PC-9 (cell line): ENCODE measurements around the gene IGFBP2. TPM values are rescaled to one million over a fixed set of nuclear protein-coding genes. Genes with fewer than 3 reads are reported as not detected.
A peak's percentile ranks its signal among the peaks of the same experiment; 100 is the strongest.

Experiments used
- BruUV-seq: library from RNA; stranded (reverse); fragments of 400-500 nt; replicated peaks from 2 replicates; lab custom pipeline; 2021; lab: Mats Ljungman, UMichigan
- CTCF ChIA-PET: fragments of 300-600 bp; sonication (Branson Sonifier 250); formaldehyde crosslinking; loops from one replicate; lab custom pipeline; 2022; ENCODE audit warnings: antibody characterized with exemption; lab: Charles Lee
- POLR2A ChIA-PET: fragments of 300-600 bp; sonication (Branson Sonifier 250); formaldehyde crosslinking; loops from one replicate; lab custom pipeline; 2022; ENCODE audit warnings: antibody characterized with exemption; ENCODE audit not compliant: unreplicated experiment; lab: Charles Lee
- DNase-seq, 2 experiments: peaks; one replicate each; pipeline versions ENCODE4 v3.0.0 to v3.0.0-alpha.2; 2015 to 2022; ENCODE audit warnings: mixed read lengths in 1 of 2
- H2AFZ ChIP-seq: fragments of 200-600 bp; sonication (generic); 2 replicates; pipeline ENCODE4 v1.8.1; 2017; ENCODE audit warnings: antibody characterized with exemption
- H3F3A ChIP-seq: fragments of 200-600 bp; sonication (generic); 2 replicates; pipeline ENCODE4 v1.8.1; 2017; ENCODE audit warnings: antibody characterized with exemption, mild to moderate bottlenecking, low read depth; ENCODE audit not compliant: insufficient read depth
- H3K27ac ChIP-seq: fragments of 200-600 bp; sonication (generic); 2 replicates; pipeline ENCODE4 v1.6.1; 2016; ENCODE audit warnings: mixed run types
- H3K27me3 ChIP-seq: fragments of 200-600 bp; sonication (generic); 2 replicates; pipeline ENCODE4 v1.6.1; 2016; ENCODE audit warnings: low read depth, mixed run types; ENCODE audit not compliant: insufficient read depth
- H3K36me3 ChIP-seq: fragments of 200-600 bp; sonication (generic); 2 replicates; pipeline ENCODE4 v1.6.1; 2016; ENCODE audit warnings: low read depth, mixed run types
- H3K4me1 ChIP-seq: fragments of 200-600 bp; sonication (generic); replicated peaks from 2 replicates; pipeline ENCODE4 v1.6.1; 2016; ENCODE audit warnings: mixed run types; ENCODE audit not compliant: insufficient read depth
- H3K4me2 ChIP-seq: fragments of 200-600 bp; sonication (generic); 2 replicates; pipeline ENCODE4 v1.6.1; 2017; ENCODE audit warnings: mixed run types
- H3K4me3 ChIP-seq: fragments of 200-600 bp; sonication (generic); 2 replicates; pipeline ENCODE4 v1.6.1; 2016; ENCODE audit warnings: mixed run types
- H3K79me2 ChIP-seq: fragments of 200-600 bp; sonication (generic); 2 replicates; pipeline ENCODE4 v1.6.1; 2017; ENCODE audit warnings: low read depth, mixed run types
- H3K9me2 ChIP-seq: fragments of 200-600 bp; sonication (generic); 2 replicates; pipeline ENCODE4 v1.8.1; 2017; ENCODE audit warnings: mild to moderate bottlenecking; ENCODE audit not compliant: insufficient read depth
- H3K9me3 ChIP-seq: fragments of 200-600 bp; sonication (generic); 2 replicates; pipeline ENCODE4 v1.8.1; 2016; ENCODE audit warnings: low read depth; ENCODE audit not compliant: insufficient read depth
- H4K20me1 ChIP-seq: fragments of 200-600 bp; sonication (generic); 2 replicates; pipeline ENCODE4 v1.8.1; 2017; ENCODE audit not compliant: insufficient read depth
- EZH2 ChIP-seq: fragments of 200-600 bp; sonication (generic); IDR thresholded peaks from 2 replicates; pipeline ENCODE4 v1.8.0; 2017; ENCODE audit warnings: antibody characterized with exemption, low read depth
- intact Hi-C: fragments of 100-400 bp; cut with micrococcal nuclease; formaldehyde crosslinking; loops from one replicate; pipeline ENCODE4 v1.10.0; 2022; ENCODE audit not compliant: unreplicated experiment
- total RNA-seq: library from RNA; stranded (reverse); gene quantifications from 2 replicates; pipeline ENCODE4 v1.2.3, GENCODE V29; 2021
- TF ChIP-seq, protein P1 (sequence below): fragments of 200-600 bp; sonication (generic); conservative IDR thresholded peaks from 2 replicates; pipeline ENCODE4 v1.6.1; 2017; ENCODE audit warnings: mixed run types, antibody characterized with exemption, mild to moderate bottlenecking, moderate library complexity

Gene IGFBP2
- total RNA-seq, 1 experiment from 2014 or later = 106 TPM

DNA sequence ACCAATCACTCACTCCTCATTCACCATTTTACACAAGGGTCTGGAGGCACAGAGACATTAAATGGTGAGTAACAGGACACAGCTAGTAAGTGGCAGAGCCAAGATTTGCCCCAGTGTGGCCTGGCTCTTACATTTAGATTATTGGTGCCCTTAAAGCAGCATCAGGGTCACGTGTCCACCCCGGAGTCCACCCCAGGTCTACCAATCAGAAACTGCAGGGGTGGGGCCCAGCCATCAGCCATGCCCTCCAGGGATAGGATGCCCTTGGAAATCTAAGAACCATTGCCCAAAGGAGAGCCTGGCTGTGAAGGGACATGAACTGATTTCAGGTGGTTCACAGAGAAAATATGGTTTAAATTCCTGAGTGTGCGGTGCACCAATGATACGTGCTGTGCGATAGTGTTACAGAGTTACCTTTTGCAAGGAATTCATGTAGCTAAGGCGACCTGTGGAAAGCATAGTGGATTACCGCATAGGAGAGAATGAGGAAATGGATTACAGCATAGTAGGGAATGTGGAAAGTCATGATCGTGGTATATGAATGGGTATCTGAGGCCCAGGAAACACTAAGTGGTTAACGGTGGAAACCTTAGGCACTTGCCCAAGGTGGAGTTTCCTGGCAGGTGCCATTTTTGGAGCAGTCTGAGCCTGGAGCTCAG, 44.3 kb downstream of the IGFBP2 start:
- H2AFZ ChIP-seq = no peak overlapping the region
- H3F3A ChIP-seq = 0 out of 2 replicates have a peak, but pooled peaks cover 5% of the 10 kb centered on the region
- H3K4me2 ChIP-seq = no peak overlapping the region
- peak in 1 of 2 experiments; percentile 80 for DNase-seq
- TF ChIP-seq, protein P1, sequence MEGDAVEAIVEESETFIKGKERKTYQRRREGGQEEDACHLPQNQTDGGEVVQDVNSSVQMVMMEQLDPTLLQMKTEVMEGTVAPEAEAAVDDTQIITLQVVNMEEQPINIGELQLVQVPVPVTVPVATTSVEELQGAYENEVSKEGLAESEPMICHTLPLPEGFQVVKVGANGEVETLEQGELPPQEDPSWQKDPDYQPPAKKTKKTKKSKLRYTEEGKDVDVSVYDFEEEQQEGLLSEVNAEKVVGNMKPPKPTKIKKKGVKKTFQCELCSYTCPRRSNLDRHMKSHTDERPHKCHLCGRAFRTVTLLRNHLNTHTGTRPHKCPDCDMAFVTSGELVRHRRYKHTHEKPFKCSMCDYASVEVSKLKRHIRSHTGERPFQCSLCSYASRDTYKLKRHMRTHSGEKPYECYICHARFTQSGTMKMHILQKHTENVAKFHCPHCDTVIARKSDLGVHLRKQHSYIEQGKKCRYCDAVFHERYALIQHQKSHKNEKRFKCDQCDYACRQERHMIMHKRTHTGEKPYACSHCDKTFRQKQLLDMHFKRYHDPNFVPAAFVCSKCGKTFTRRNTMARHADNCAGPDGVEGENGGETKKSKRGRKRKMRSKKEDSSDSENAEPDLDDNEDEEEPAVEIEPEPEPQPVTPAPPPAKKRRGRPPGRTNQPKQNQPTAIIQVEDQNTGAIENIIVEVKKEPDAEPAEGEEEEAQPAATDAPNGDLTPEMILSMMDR = no peak
- no peak for TF ChIP-seq EZH2
- H3K27ac ChIP-seq = no peak overlapping the region
- intact Hi-C loops = no loop called here
- ChIA-PET POLR2A (no interaction called here), CTCF (no interaction called here)
- no peaks in the 10 kb centered on the region for H3K9me3 ChIP-seq
- H3K36me3 ChIP-seq = no peaks in the 10 kb centered on the region
- peaks cover 11% of the 10 kb centered on the region for H3K4me1 ChIP-seq
- no peaks in the 10 kb centered on the region for H3K9me2 ChIP-seq
- no peaks in the 10 kb centered on the region for H3K79me2 ChIP-seq
- no peak overlapping the region for H3K4me3 ChIP-seq
- no peaks in the 10 kb centered on the region for H4K20me1 ChIP-seq
- no peaks in the 10 kb centered on the region for H3K27me3 ChIP-seq
- BruUV-seq = no TSS peak

DNA sequence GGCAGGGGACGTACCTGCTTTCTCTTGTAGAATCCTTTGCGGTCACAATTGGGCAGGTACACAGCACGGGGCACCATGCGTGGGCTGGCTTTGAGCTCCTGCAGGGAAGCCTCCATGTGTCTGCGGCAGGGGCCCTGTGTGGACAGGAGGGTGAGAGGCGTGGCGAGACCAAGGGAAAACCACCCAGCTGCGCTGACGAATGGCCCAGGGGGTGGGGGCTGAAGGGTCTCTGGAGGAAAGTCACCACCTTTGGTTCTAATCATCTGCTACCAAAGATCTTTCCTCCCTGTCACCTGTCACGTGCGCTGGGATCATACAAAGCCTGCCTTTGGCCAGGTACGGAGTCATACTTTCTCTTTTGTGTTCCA, 44.9 kb downstream of the IGFBP2 start:
- Histone ChIP-seq H3K27me3 (no peaks in the 10 kb centered on the region), H3K9me3 (no peaks in the 10 kb centered on the region), H3K79me2 (no peaks in the 10 kb centered on the region), H3K4me3 (no peak overlapping the region), H3K36me3 (no peaks in the 10 kb centered on the region), H3K4me2 (no peak overlapping the region), H4K20me1 (no peaks in the 10 kb centered on the region), H3K9me2 (no peaks in the 10 kb centered on the region), H2AFZ (no peak overlapping the region), H3K27ac (no peak overlapping the region), H3F3A (peaks cover 5% of the 10 kb centered on the region; the same call in 1 of the 2 replicates), H3K4me1 (peaks cover 16% of the 10 kb centered on the region)
- intact Hi-C loops = no loop called here
- DNase-seq = no peak
- CTCF ChIA-PET = no interaction called here
- TF ChIP-seq, protein P1 = no peak
- BruUV-seq = no TSS peak
- POLR2A ChIA-PET = no interaction called here

DNA sequence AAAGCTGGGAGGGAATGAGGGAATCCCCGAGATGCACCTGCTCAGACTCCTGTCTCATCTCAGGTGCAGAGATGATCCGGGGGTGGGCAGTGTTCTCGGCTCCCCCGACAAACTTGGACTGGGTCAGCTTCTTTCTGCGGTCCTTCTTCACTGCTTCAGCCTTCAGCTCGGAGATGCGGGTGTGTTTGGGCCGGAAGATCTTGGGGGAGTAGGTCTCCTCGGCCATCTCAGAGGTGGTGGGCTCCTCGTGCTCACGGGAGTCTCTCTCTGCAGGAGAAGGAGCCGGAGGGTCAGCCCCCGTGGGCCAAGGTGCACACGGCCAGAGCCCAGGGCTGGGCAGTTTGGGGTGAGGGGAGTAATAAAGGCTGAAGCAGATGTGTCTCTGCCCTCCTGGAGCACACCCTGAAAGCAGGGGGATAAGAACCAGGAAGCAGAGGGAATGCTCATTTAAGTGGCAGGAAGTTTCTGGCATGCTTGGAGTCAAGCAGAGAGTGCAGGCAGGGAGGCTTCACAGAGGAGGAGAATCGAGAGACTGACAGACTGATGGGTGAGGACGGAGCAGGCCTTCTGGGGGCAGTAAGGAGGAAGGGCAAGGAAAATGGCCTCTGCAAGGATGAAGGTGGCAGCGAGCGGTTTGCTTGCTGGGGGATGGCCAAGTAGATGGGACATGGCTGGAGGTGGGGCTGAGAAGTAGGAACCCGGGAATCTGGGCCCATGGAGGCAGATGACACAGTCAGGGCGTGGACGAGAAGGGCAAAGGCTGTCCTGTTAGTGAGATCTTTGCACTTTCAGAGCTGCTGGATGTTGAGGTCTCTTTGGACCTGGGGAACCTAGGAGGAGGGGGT, 45.8 kb downstream of the IGFBP2 start:
- no peak overlapping the region for H3K4me2 ChIP-seq
- H3F3A ChIP-seq = peaks cover 5% of the 10 kb centered on the region; the same call in 1 of the 2 replicates
- no peak overlapping the region for H3K4me3 ChIP-seq
- intact Hi-C loops = no loop called here
- H3K4me1 ChIP-seq = peaks cover 17% of the 10 kb centered on the region
- no peaks in the 10 kb centered on the region for H3K79me2 ChIP-seq
- H3K27ac ChIP-seq = no peak overlapping the region
- H2AFZ ChIP-seq = no peak overlapping the region
- POLR2A ChIA-PET = no interaction called here
- H3K36me3 ChIP-seq = no peaks in the 10 kb centered on the region
- H3K9me2 ChIP-seq = no peaks in the 10 kb centered on the region
- CTCF ChIA-PET = no interaction called here
- TF ChIP-seq EZH2 = no peak
- TF ChIP-seq, protein P1 = no peak
- no peak for DNase-seq
- BruUV-seq = no TSS peak
- no peaks in the 10 kb centered on the region for H4K20me1 ChIP-seq
- H3K9me3 ChIP-seq = no peaks in the 10 kb centered on the region
- no peaks in the 10 kb centered on the region for H3K27me3 ChIP-seq
